GM19193 (cell line): ENCODE data around the gene TECTB.

Experiments
- POLR2A ChIP-seq: IDR thresholded peaks from 4 replicates; pipeline ENCODE4 v1.6.1; 2011; ENCODE audit not compliant: insufficient read depth, insufficient read length; ENCODE audit errors: extremely low read depth

TECTB gene

GRCh38 chr10:112348759-112349158, 65.6 kb downstream of the TECTB start:
- no peak for TF ChIP-seq POLR2A

DNA sequence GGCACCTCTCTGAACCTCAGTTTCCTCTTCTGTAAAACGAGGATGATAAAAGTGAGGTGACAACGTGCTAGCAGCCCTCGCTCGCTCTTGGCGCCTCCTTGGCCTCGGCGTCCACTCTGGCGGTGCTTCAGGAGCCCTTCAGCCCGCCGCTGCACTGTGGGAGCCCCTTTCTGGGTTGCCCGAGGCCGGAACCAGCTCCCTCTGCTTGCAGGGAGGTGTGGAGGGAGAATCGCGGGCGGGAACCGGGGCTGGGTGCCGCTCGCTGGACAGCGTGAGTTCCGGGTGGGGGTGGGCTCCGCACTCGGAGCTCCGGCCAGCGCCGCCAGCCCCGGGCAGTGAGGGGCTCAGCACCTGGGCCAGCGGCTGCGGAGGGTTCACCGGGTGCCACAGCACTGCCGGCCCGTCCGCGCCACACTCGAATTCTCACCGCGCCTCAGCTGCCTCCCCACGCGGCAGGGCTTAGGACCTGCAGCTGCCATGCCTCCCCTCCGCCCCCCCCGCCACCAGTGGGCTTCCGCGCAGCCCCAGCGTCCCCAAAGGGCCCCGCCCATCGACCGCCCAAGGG, 66.4 kb downstream of the TECTB start:
- no peak for TF ChIP-seq POLR2A

GRCh38 chr10:112351146-112351545, 67.9 kb downstream of the TECTB start:
- TF ChIP-seq POLR2A: no peak

DNA sequence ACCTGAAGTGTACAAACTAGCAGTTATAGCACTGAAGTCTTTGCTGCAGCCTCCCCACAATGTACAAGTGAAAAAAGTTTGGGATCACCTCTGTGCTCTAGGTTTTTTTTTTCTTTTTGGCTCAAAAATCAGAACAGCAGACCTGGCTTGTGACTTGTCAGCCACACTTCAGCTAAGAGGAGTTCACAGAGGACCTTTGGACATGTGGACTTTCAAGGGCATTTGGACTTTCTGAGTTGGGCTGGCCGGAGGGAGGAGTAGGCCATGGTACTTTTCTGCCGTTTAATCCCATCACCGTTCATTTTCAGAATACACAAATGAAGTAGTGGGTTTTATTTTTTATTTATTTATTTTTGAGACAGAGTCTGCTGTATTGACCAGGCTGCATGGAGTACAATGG, 68.8 kb downstream of the TECTB start:
- TF ChIP-seq POLR2A: no peak

DNA sequence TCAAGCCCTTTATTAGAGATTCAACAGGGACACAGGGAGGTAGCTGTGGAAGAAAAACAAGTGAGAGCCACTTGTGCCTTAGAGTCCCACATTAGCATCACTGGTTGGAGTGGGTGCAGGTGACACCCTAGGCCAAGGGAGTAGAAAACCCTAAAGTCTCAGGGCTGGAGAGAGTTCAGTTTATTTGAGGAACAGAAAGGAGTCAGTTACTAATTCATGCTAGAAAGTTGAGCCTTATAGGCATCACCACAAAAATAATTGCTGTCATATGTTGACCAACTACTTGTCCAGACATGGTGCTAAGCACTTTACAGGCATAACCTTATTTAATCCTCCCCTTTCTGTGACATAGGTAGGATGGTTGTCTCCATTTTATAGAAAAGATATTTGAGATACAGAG, 69.8 kb downstream of the TECTB start:
- no peak for TF ChIP-seq POLR2A
